ENCODE measurements around the gene COX7A1. TPM values are rescaled to one million over a fixed set of nuclear protein-coding genes. Genes with fewer than 3 reads are reported as not detected.
"Not testable (repeated sequence)": the region's sequence is repeated elsewhere in the genome, so short reads cannot be mapped to it uniquely, and the experiment has no call there.

Gene COX7A1
- total RNA-seq, 1 donor from 2014 or later = 4.3 TPM

DNA sequence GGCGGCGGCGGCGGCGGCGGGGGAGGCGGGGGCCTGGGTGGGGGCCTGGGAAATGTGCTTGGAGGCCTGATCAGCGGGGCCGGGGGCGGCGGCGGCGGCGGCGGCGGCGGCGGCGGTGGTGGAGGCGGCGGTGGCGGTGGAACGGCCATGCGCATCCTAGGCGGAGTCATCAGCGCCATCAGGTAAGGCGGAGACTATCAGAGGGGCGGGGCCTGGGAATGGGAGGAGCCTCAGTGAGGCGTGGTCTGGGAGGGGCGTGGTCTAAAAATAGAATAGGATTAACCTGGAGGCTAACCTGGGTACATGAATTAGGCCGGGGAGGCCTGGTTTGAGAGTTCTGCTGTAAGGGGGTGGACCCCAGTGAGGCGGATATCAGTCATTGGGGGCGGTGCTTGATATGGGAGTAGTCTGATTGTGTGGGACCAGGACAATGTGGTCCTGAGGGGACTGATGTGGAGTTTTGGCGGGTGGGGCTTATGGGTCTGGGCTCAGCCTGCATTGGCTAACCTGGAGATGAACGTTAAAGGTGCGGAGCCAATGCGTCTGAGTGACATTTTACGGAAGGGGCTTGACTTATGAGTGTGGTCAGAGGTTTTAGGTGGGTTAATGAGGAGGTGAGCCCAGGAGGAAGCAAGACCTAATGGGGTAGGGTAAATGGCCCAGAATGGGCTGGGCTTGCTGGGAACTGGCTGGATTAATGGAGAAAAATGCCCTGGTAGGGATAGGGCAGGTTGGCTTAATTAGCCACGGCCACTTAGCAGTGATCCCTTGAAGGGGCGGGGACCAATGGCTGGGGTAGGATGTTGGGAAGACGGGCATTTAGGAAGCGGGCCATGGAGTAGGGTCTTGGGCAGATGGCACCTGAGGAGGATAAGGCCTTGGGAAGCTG lies 11.0 kb downstream of the COX7A1 start:
- peak; percentile 75 for DNase-seq (ENCODE audit: low spot score)

DNA sequence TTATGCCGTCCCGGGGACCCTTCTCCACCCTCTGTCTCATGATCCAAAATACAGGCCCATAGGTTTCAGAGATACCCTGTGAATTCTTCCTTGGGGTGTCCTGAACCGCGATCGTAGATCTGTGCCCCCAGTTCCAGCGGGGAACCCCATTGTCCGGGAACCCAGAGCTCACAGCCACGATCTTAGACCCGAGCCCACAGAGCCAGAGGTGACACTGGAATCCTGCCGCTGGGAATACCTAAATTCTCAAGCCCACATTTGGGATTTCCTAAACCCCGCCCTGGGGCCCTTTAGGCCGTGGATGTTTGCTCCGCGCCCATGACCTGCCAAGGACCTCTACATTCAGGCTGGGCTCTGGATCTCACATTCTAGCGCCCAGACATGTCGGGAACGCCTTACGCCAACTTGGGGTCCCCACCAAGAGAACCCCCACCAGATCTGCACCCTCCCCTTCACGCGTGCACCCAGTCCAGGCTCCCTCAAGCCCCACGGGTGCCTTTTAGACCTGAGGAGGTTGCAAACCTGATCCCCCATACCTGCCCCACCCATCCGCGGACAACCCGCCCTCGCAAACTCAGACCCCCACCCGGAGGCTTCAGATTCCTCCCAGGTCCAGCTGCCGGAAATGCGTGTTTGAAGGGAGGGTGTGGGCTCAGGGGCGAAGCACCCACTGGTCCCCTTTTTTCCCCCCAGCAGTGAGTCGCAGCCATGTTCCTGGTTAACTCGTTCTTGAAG lies 11.8 kb downstream of the COX7A1 start:
- peak; percentile 72 for DNase-seq (ENCODE audit: low spot score)

GRCh38 chr19:36139473-36140303 lies 12.6 kb downstream of the COX7A1 start, which contains the start of gene CAPNS1:
TSS of gene CAPNS1 (plus strand) at chr19:36140066. CDS start at chr19:36141012, 946 bp downstream.
- peak; percentile 99 for DNase-seq (ENCODE audit: low spot score)

DNA sequence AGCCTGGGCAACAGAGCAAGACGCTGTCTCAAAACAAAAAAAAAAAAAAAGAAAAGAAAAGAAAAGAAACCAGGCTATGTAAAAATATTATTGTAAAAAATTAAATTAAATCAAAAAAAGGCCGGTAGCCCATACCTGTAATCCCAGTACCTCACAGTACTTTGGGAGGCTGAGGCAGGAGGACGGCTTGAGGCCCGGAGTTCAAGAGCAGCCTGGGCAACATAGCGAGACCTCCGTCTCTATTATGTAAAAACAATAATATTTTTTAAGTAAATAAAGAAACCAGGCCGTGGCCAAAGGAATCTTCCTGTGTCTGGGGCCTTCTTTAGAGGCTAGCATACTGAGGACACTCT lies 13.2 kb downstream of the COX7A1 start:
- DNase-seq (ENCODE audit: low spot score) = no peak

- peak; percentile 56 for DNase-seq (ENCODE audit: low spot score)
These were observed 15.1 kb downstream of the COX7A1 start for GRCh38 chr19:36136964-36137686.

DNA sequence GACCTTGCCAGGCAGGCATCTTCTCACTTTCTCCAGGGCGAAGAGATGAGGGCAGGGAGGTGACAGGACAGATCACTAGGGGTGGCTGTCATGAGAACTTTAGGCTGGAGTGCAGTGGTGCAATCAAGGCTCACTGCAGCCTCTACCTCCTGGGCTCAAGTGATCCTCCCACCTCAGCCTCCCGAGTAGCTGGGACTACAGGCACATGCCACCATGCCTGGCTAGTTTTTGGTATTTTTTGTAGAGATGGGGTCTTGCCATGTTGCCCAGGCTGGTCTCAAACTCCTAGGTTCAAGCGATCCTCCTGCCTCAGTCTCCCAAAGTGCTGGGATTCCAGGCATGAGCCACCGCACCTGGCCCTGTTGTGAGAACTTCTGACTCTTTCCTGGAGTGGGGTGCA lies 17.4 kb downstream of the COX7A1 start:
- DNase-seq (ENCODE audit: low spot score) = not testable (repeated sequence)

- not testable (repeated sequence) for DNase-seq (ENCODE audit: low spot score)
These were observed 21.0 kb downstream of the COX7A1 start for GRCh38 chr19:36131221-36131620.

DNA sequence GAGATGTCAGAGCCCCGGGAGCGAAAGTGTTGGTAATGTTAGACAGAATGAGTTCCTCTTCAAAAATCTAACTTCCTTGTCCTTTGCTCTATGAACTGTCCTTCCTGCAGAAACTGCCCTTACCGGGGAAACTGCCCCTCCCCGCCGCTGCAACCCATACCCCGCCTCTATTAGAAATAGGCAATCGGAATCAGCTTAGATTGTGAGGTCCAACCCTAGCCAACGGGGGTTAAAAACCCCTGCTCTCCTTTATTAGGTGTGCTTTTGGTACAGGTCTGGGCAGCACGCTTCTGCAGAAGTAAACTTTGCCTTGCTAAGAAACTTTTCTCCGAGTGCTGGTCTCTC lies 23.9 kb downstream of the COX7A1 start:
- no peak for DNase-seq (ENCODE audit: low spot score)

DNA sequence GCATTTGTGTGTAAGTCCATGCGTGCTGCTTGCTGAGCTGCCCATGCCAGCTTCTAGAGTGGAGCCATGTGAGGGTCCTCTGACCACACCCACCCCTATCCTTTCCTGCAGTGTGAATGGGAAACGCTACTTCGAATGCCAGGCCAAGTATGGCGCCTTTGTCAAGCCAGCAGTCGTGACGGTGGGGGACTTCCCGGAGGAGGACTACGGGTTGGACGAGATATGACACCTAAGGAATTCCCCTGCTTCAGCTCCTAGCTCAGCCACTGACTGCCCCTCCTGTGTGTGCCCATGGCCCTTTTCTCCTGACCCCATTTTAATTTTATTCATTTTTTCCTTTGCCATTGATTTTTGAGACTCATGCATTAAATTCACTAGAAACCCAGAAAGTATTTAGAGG lies 26.7 kb downstream of the COX7A1 start:
- no peak for DNase-seq (ENCODE audit: low spot score)

DNA sequence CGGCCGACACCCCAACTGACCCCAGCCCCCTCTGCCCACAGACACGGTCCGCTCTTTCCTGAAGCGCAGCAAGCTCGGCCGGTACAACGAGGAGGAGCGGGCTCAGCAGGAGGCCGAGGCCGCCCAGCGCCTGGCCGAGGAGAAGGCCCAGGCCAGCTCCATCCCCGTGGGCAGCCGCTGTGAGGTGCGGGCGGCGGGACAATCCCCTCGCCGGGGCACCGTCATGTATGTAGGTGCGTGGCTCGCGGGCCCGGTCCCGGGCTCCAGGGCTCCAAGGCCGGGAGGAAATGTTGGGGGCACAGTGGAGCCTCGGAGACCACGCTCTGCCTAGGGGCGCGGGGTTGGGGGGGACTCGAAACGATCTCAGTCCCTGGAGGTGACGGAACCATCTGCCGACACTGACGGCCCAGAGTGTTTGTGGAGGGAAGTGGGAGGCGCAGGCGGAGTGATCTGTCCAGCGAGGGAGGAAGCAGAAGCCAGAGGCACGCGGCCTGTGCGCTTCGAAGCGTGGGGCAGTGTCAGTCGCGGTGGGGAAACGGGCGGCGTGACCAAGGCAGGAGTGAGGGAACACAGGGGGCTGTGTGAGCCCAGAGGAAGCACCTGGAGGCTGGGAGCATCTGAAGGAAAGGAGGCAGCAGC lies 30.6 kb downstream of the COX7A1 start:
- DNase-seq (ENCODE audit: low spot score) = no peak

GRCh38 chr19:36120984-36121358 lies 31.3 kb downstream of the COX7A1 start:
- DNase-seq (ENCODE audit: low spot score) = no peak

- no peak for DNase-seq (ENCODE audit: low spot score)
These were observed 31.9 kb downstream of the COX7A1 start for GRCh38 chr19:36120092-36120983.

- no peak for DNase-seq (ENCODE audit: low spot score)
These were observed 36.0 kb downstream of the COX7A1 start for GRCh38 chr19:36116344-36116637.

DNA sequence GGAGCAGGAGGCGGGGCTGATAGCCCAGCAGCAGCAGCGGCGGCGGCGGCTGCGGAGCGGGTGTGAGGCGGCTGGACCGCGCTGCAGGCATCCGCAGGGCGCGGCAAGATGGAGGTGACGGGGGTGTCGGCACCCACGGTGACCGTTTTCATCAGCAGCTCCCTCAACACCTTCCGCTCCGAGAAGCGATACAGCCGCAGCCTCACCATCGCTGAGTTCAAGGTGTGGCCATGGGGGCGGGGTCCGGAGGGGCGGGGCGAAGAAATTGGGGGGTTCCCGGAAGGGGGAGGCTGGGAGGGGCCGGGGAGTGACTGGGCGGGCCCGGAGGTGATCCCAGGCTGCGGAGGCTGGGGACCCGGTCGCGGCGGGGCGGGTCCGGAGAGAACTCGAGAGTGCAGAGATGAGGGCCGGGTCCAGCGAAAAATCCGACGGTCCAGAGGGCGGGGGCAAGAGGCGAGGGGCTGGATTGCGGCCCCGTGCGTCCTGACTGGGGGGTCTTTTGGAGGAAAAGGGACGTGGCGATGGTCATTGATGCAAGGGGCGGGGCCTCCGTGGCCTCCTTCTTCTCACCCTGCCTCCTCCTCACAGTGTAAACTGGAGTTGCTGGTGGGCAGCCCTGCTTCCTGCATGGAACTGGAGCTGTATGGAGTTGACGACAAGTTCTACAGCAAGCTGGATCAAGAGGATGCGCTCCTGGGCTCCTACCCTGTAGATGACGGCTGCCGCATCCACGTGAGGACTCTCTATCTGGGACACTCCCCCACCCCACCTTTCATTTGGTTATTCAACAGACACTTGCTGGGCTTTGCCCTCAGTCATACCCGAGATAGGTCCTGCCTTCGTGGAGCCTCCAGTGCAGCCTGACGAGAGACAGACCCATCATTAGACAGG lies 36.5 kb downstream of the COX7A1 start, which contains the start of gene TBCB:
TSS of gene TBCB (plus strand) at position 16 of the 891 bp plus-strand sequence. CDS start at position 109, 93 bp downstream.
- DNase-seq (ENCODE audit: low spot score) = no peak

GRCh38 chr19:36114721-36115452 lies 37.4 kb downstream of the COX7A1 start, which contains the start of gene POLR2I:
TSS of gene POLR2I (minus strand) at chr19:36114875. CDS start at chr19:36114856, 19 bp downstream.
- peak; percentile 100 for DNase-seq (ENCODE audit: low spot score)

GRCh38 chr19:36113894-36114720 lies 38.1 kb downstream of the COX7A1 start:
- peak; percentile 46 for DNase-seq (ENCODE audit: low spot score)

GRCh38 chr19:36113425-36113824 lies 38.8 kb downstream of the COX7A1 start:
- no peak for DNase-seq (ENCODE audit: low spot score)
